ENCODE results near the gene ISG15. TPM values are rescaled to one million over a fixed set of nuclear protein-coding genes. Genes with fewer than 3 reads are reported as not detected.

The ISG15 gene
- total RNA-seq, 4 donors from 2014 or later, result 36.0 to 70.6 (median 40.8) TPM; not detected in 1

- peak overlapping the region in 3 of 4 donors; percentile 50 to 68 (median 54) for H3K4me3 ChIP-seq
- H3K27ac ChIP-seq, result peak overlapping the region in 3 of 4 donors; percentile 92 to 95 (median 95)
- H3K36me3 ChIP-seq, result no peaks in the 10 kb centered on the region
- peaks cover 64% of the 10 kb centered on the region for H3K27me3 ChIP-seq
- no peak for TF ChIP-seq POLR2AphosphoS5 (IDR thresholded peaks at IDR 0.05)
- no peak for TF ChIP-seq CTCF (IDR thresholded peaks at IDR 0.05)
- no peak for TF ChIP-seq POLR2A (IDR thresholded peaks at IDR 0.05)
- TF ChIP-seq EP300 (IDR thresholded peaks at IDR 0.05; ENCODE audit: low read depth), result no peak
- no peak for DNase-seq
- H3K9me3 ChIP-seq, result no peaks in the 10 kb centered on the region
- intact Hi-C loops (cut with DNase I; ENCODE audit: low total_unique reads) (no loop called here), in situ Hi-C loops (cut with MboI; ENCODE audit: low pct_ligation_motif_present in 1 of 4, low pct_unique_long_range_greater_than_20kb in 1 of 4, low sequenced_read_pairs in 3 of 4) (no loop called here)
- WGBS, 2 donors (ENCODE audit: low coverage in 1 of 2), result 59% methylated on average over 66 of the region's 75 CpGs; no CpG with 5 or more reads in 1 of the 2 donors
- H3K4me1 ChIP-seq, result peaks cover 13 to 42% (median 39%) of the 10 kb centered on the region in 4 donors
These were observed 15.1 kb upstream of the ISG15 start for GRCh38 chr1:997993-998744.

- Histone ChIP-seq H3K36me3 (no peaks in the 10 kb centered on the region), H3K9me3 (no peaks in the 10 kb centered on the region), H3K4me3 (peak overlapping the region; percentile 50 to 68 (median 60)), H3K27me3 (peaks cover 64% of the 10 kb centered on the region), H3K4me1 (peaks cover 13 to 42% (median 39%) of the 10 kb centered on the region in 4 donors), H3K27ac (peak overlapping the region; percentile 92 to 95 (median 94))
- DNase-seq, result no peak
- intact Hi-C loops (cut with DNase I; ENCODE audit: low total_unique reads), result no loop called here
- no CpG with 5 or more reads among the region's 27 CpGs for WGBS, 2 donors (ENCODE audit: low coverage in 1 of 2)
- in situ Hi-C loops (cut with MboI; ENCODE audit: low pct_ligation_motif_present in 1 of 4, low pct_unique_long_range_greater_than_20kb in 1 of 4, low sequenced_read_pairs in 3 of 4), result no loop called here
- TF ChIP-seq POLR2A (IDR thresholded peaks at IDR 0.05) (no peak), EP300 (IDR thresholded peaks at IDR 0.05; ENCODE audit: low read depth) (no peak), CTCF (IDR thresholded peaks at IDR 0.05) (no peak), POLR2AphosphoS5 (IDR thresholded peaks at IDR 0.05) (no peak)
These were observed 14.6 kb upstream of the ISG15 start for GRCh38 chr1:998745-998994.

GRCh38 chr1:998995-999724 lies 14.1 kb upstream of the ISG15 start:
- Histone ChIP-seq H3K4me1 (peaks cover 13 to 42% (median 39%) of the 10 kb centered on the region in 4 donors), H3K27ac (peak overlapping the region; percentile 92 to 95 (median 94)), H3K9me3 (no peaks in the 10 kb centered on the region), H3K27me3 (peaks cover 67% of the 10 kb centered on the region), H3K36me3 (no peaks in the 10 kb centered on the region), H3K4me3 (peak overlapping the region; percentile 50 to 68 (median 60))
- no peak for DNase-seq
- in situ Hi-C loops (cut with MboI; ENCODE audit: low pct_ligation_motif_present in 1 of 4, low pct_unique_long_range_greater_than_20kb in 1 of 4, low sequenced_read_pairs in 3 of 4) (no loop called here), intact Hi-C loops (cut with DNase I; ENCODE audit: low total_unique reads) (no loop called here)
- TF ChIP-seq POLR2A (IDR thresholded peaks at IDR 0.05), result no peak
- no peak for TF ChIP-seq CTCF (IDR thresholded peaks at IDR 0.05)
- TF ChIP-seq POLR2AphosphoS5 (IDR thresholded peaks at IDR 0.05), result no peak
- TF ChIP-seq EP300 (IDR thresholded peaks at IDR 0.05; ENCODE audit: low read depth), result no peak
- WGBS, 2 donors (ENCODE audit: low coverage in 1 of 2), result 0% methylated on average over 77 of the region's 86 CpGs; no CpG with 5 or more reads in 1 of the 2 donors

DNA sequence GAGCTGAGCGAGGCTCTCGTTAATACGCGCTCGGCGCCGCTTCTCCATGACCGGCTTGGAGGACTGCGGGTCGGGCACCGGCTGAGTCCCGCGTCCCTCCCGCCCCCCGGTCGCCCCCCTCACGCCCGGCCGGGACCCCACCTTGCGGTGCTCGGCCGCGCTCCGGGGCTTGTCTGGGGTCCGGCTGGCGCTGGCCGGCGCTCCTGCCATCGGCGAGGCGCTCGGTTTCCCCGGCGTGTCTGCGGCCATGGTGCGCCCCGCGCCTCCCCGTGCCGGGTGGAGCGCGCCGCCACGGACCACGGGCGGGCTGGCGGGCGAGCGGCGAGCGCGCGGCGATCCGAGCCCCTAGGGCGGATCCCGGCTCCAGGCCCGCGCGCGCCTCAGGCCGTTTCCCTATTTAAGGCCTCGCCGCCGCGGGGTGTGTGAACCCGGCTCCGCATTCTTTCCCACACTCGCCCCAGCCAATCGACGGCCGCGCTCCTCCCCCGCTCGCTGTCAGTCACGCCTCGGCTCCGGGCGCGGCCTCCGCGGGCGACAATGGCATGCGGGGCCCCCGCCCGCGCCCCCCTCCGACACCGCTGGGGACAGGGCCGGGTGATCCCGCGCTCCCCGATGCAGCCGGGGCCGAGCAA lies 13.5 kb upstream of the ISG15 start, which contains the start of gene HES4:
Gene HES4 (minus strand): TSS at position 373 of the 632 bp plus-strand sequence. CDS start 124 bp downstream, at position 249.
- Histone ChIP-seq H3K27me3 (peaks cover 73% of the 10 kb centered on the region), H3K4me1 (peaks cover 13 to 46% (median 42%) of the 10 kb centered on the region in 4 donors), H3K9me3 (no peaks in the 10 kb centered on the region), H3K27ac (peak within 1 kb of the TSS; percentile 92 to 95 (median 94)), H3K4me3 (peak within 1 kb of the TSS; percentile 50 to 68 (median 60)), H3K36me3 (no peaks in the 10 kb centered on the region)
- intact Hi-C loops (cut with DNase I; ENCODE audit: low total_unique reads) (no loop called here), in situ Hi-C loops (cut with MboI; ENCODE audit: low pct_ligation_motif_present in 1 of 4, low pct_unique_long_range_greater_than_20kb in 1 of 4, low sequenced_read_pairs in 3 of 4) (no loop called here)
- 0% methylated on average over 66 of the region's 95 CpGs; no CpG with 5 or more reads in 1 of the 2 donors for WGBS, 2 donors (ENCODE audit: low coverage in 1 of 2)
- DNase-seq, result peak; percentile 92
- TF ChIP-seq EP300 (IDR thresholded peaks at IDR 0.05; ENCODE audit: low read depth), result peak; percentile 38
- TF ChIP-seq CTCF (IDR thresholded peaks at IDR 0.05), result no peak
- peak; percentile 45 for TF ChIP-seq POLR2A (IDR thresholded peaks at IDR 0.05)
- TF ChIP-seq POLR2AphosphoS5 (IDR thresholded peaks at IDR 0.05), result peak; percentile 53 to 74 (median 66)
